SK-N-SH (cell line): Measurements from ENCODE around the gene SMIM41. TPM values are rescaled to one million over a fixed set of nuclear protein-coding genes. Genes with fewer than 3 reads are reported as not detected.

Source experiments
- CTCF ChIA-PET: fragments of 300-600, 350-600 bp; formaldehyde crosslinking; extraction: SDS; loops from one replicate; lab custom pipeline; 2021; lab: Yijun Ruan, JAX
- POLR2A ChIA-PET: fragments of 350-600 bp; sonication (Branson Sonifier 250); formaldehyde crosslinking; extraction: SDS; loops from one replicate; lab custom pipeline; 2020; ENCODE audit warnings: antibody characterized with exemption, inconsistent platforms; lab: Yijun Ruan, JAX
- DNase-seq: peaks from one replicate; pipeline ENCODE4 v3.0.0; 2012
- H2AFZ ChIP-seq: fragments of 200-600 bp; sonication (generic); 2 replicates; pipeline ENCODE4 v1.8.1; 2016; ENCODE audit warnings: antibody characterized with exemption, mild to moderate bottlenecking, low read depth
- H3F3A ChIP-seq: fragments of 200-600 bp; sonication (generic); replicated peaks from 2 replicates; pipeline ENCODE3; 2016; ENCODE audit warnings: antibody characterized with exemption, mild to moderate bottlenecking; ENCODE audit not compliant: insufficient read depth
- H3K27ac ChIP-seq, 2 experiments: fragments of 200-500 bp in 1 of 2; fragments of 200-600 bp in 1 of 2; sonication (Bioruptor generic) in 1 of 2; sonication (generic), shearing (Covaris generic) in 1 of 2; 2 replicates each; pipeline versions ENCODE4 v1.5.1 to v1.6.1; 2014 to 2016; ENCODE audit warnings: low read depth in 2 of 2, inconsistent platforms in 1 of 2, low read length in 1 of 2, mild to moderate bottlenecking in 1 of 2, mixed read lengths in 1 of 2
- H3K27me3 ChIP-seq: fragments of 200-600 bp; sonication (generic), shearing (Covaris generic); 2 replicates; pipeline ENCODE4 v1.6.1; 2016; ENCODE audit warnings: mixed run types; ENCODE audit not compliant: insufficient read depth
- H3K36me3 ChIP-seq, 2 experiments: fragments of 200-500 bp in 1 of 2; fragments of 200-600 bp in 1 of 2; sonication (Bioruptor generic) in 1 of 2; sonication (generic) in 1 of 2; replicated peaks in 1 of 2; 2 replicates each; pipeline versions ENCODE3 to v1.5.1; 2014 to 2016; ENCODE audit warnings: low read length in 1 of 2, mild to moderate bottlenecking in 1 of 2; ENCODE audit not compliant: insufficient read depth in 2 of 2, control insufficient read depth in 1 of 2
- H3K4me1 ChIP-seq, 2 experiments: fragments of 200-500 bp in 1 of 2; fragments of 200-600 bp in 1 of 2; sonication (Bioruptor generic) in 1 of 2; sonication (generic), shearing (Covaris generic) in 1 of 2; 2 replicates each; pipeline versions ENCODE4 v1.5.1 to v1.6.1; 2014 to 2016; ENCODE audit warnings: low read depth in 1 of 2, low read length in 1 of 2, mixed run types in 1 of 2; ENCODE audit not compliant: insufficient read depth in 2 of 2, control insufficient read depth in 1 of 2
- H3K4me2 ChIP-seq: fragments of 200-600 bp; sonication (generic), shearing (Covaris generic); 2 replicates; pipeline ENCODE4 v1.6.1; 2017; ENCODE audit warnings: mixed run types
- H3K4me3 ChIP-seq, 2 experiments: fragments of 200-500 bp in 1 of 2; fragments of 200-600 bp in 1 of 2; sonication (Bioruptor generic) in 1 of 2; sonication (generic), shearing (Covaris generic) in 1 of 2; 2 replicates each; pipeline versions ENCODE4 v1.5.1 to v1.8.1; 2014 to 2016; ENCODE audit warnings: low read depth in 2 of 2, inconsistent platforms in 1 of 2, low read length in 1 of 2, mild to moderate bottlenecking in 1 of 2, mixed read lengths in 1 of 2, moderate library complexity in 1 of 2
- H3K79me2 ChIP-seq: fragments of 200-600 bp; sonication (generic); 2 replicates; pipeline ENCODE4 v1.8.1; 2017; ENCODE audit warnings: mild to moderate bottlenecking; ENCODE audit not compliant: insufficient read depth
- H3K9ac ChIP-seq: fragments of 200-600 bp; sonication (generic); 2 replicates; pipeline ENCODE4 v1.6.1; 2017; ENCODE audit warnings: mixed run types
- H3K9me2 ChIP-seq: fragments of 200-600 bp; sonication (generic); 2 replicates; pipeline ENCODE4 v1.6.1; 2017; ENCODE audit warnings: mixed run types
- H3K9me3 ChIP-seq: fragments of 200-600 bp; sonication (generic); 2 replicates; pipeline ENCODE4 v1.6.1; 2017; ENCODE audit warnings: mixed run types, mild to moderate bottlenecking, moderate library complexity
- H4K20me1 ChIP-seq: fragments of 200-600 bp; sonication (generic); 2 replicates; pipeline ENCODE4 v1.6.1; 2017; ENCODE audit warnings: mild to moderate bottlenecking, mixed run types; ENCODE audit not compliant: insufficient read depth
- CTCF ChIP-seq: fragments of 200-600 bp; sonication (generic); IDR thresholded peaks from 2 replicates; pipeline ENCODE4 v1.6.1; 2017; ENCODE audit warnings: antibody characterized with exemption, mild to moderate bottlenecking, moderate library complexity
- ELF1 ChIP-seq: IDR thresholded peaks from 2 replicates; pipeline ENCODE4 v1.4.0; 2012
- EZH2phosphoT487 ChIP-seq: fragments of 200-600 bp; sonication (generic); IDR thresholded peaks from 2 replicates; pipeline ENCODE4 v1.6.1; 2017; ENCODE audit warnings: low read depth, mixed run types, mild to moderate bottlenecking, antibody characterized with exemption, moderate library complexity, borderline replicate concordance
- FOXJ3 ChIP-seq: sonication (generic); formaldehyde crosslinking; IDR thresholded peaks from 2 replicates; pipeline ENCODE4 v1.5.1; 2020; ENCODE audit warnings: mild to moderate bottlenecking, missing genetic modification reagents
- FOXM1 ChIP-seq: IDR thresholded peaks from 2 replicates; pipeline ENCODE4 v1.4.0; 2012; ENCODE audit warnings: low read depth, mild to moderate bottlenecking
- MEF2A ChIP-seq: IDR thresholded peaks from 2 replicates; pipeline ENCODE4 v1.4.0; 2012; ENCODE audit warnings: low read depth, borderline replicate concordance
- MXI1 ChIP-seq: IDR thresholded peaks from 2 replicates; pipeline ENCODE4 v1.6.1; 2012; ENCODE audit warnings: mild to moderate bottlenecking, low read depth, low read length, improper control_type of control experiment
- PBX3 ChIP-seq: IDR thresholded peaks from 2 replicates; pipeline ENCODE4; 2012
- RAD21 ChIP-seq: IDR thresholded peaks from 2 replicates; pipeline ENCODE4 v1.6.1; 2012; ENCODE audit warnings: mild to moderate bottlenecking, low read length
- REST ChIP-seq: IDR thresholded peaks from 2 replicates; pipeline ENCODE4 v1.6.1; 2012; ENCODE audit warnings: mild to moderate bottlenecking, low read depth, low read length, moderate library complexity
- RFX5 ChIP-seq: IDR thresholded peaks from 2 replicates; pipeline ENCODE4 v1.6.1; 2012; ENCODE audit warnings: mild to moderate bottlenecking, improper control_type of control experiment, low read length
- SMC3 ChIP-seq: IDR thresholded peaks from 2 replicates; pipeline ENCODE4 v1.6.1; 2012; ENCODE audit warnings: low read depth, low read length, improper control_type of control experiment
- WGBS: methylation state at CpG from one replicate; pipeline ENCODE4 v1.1.6; 2017; ENCODE audit warnings: low lambda C conversion rate; 5-methylcytosine and 5-hydroxymethylcytosine counted together
- polyA plus RNA-seq, 3 experiments: library from polyadenylated mRNA; depleted of rRNA; stranded (reverse); fragments of >200 nt; gene quantifications; 2 replicates each; pipeline ENCODE4 v1.2.3, GENCODE V29; 2012
- TF ChIP-seq, protein P1 (sequence below): IDR thresholded peaks from 2 replicates; pipeline ENCODE4 v1.4.0; 2012; ENCODE audit warnings: low read depth, borderline replicate concordance
- TF ChIP-seq, protein P2 (sequence below): IDR thresholded peaks from 2 replicates; pipeline ENCODE4 v1.4.0; 2012; ENCODE audit warnings: low read depth

Gene SMIM41
- polyA plus RNA-seq, 1 of the 3 experiments (the other 2 are of a cell fraction), result not detected

DNA sequence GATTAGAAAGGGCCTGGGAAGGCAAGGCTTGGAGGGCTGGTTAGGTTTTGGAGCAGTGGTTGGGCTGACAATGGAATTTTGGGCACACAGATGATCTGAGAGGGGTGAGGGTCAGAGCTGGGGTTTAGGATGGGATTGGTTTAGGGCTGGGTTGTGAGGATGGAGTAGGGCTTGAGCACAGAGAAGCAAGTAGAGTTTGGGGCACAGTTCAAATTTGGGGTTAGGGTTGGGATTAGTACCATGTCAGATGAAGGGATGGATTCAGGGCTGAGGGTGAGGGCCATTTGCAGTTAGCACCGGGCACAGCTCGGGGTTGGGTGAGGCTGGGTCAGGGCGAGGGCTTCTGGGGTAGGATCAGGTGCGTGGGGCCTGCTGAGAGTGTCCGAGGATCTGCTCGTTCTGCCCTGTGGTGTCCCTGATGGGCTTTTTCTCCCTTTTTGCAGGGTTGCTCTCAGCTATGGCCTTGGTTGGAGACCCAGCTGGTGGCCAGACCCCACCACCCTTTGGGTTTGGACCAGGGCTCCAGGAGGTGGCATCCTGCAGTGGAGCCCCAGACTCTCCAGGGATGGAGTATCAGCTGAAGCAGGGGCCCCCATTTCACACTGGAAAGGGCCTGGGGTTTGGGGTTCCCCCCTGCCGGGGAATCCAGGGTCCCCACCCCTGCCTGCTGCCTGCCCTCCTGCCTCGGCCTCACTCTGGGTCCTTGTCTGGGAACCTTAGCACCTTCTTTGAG, 66.8 kb downstream of the SMIM41 start:
- Histone ChIP-seq H2AFZ (no peak overlapping the region), H3K27ac (peak overlapping the region in 1 of 2 experiments; percentile 91; a peak in 2 of 4 replicates), H3F3A (peaks cover 15% of the 10 kb centered on the region), H3K4me3 (no peak overlapping the region), H3K27me3 (no peaks in the 10 kb centered on the region), H3K9ac (peak overlapping the region; percentile 93), H3K36me3 (no peaks in the 10 kb centered on the region), H3K79me2 (peaks cover 15% of the 10 kb centered on the region; the same call in 1 of the 2 replicates), H3K4me1 (peaks cover 14 to 36% of the 10 kb centered on the region in 2 experiments; a peak in 3 of 4 replicates), H3K9me3 (no peaks in the 10 kb centered on the region), H3K4me2 (peak overlapping the region; percentile 69), H3K9me2 (no peaks in the 10 kb centered on the region), H4K20me1 (no peaks in the 10 kb centered on the region)
- ChIA-PET CTCF (interaction anchor here (0.7 to 3.2 kb wide), 10 partner anchors 9 to 834 kb away, joined by 3 to 20 read pairs (median 6); no protein-coding TSS in a partner anchor), POLR2A (no interaction called here)
- no peak for TF ChIP-seq RFX5
- no peak for TF ChIP-seq FOXM1
- no peak for TF ChIP-seq ELF1
- TF ChIP-seq EZH2phosphoT487, result no peak
- TF ChIP-seq MEF2A, result no peak
- TF ChIP-seq PBX3, result no peak
- TF ChIP-seq, protein P1, sequence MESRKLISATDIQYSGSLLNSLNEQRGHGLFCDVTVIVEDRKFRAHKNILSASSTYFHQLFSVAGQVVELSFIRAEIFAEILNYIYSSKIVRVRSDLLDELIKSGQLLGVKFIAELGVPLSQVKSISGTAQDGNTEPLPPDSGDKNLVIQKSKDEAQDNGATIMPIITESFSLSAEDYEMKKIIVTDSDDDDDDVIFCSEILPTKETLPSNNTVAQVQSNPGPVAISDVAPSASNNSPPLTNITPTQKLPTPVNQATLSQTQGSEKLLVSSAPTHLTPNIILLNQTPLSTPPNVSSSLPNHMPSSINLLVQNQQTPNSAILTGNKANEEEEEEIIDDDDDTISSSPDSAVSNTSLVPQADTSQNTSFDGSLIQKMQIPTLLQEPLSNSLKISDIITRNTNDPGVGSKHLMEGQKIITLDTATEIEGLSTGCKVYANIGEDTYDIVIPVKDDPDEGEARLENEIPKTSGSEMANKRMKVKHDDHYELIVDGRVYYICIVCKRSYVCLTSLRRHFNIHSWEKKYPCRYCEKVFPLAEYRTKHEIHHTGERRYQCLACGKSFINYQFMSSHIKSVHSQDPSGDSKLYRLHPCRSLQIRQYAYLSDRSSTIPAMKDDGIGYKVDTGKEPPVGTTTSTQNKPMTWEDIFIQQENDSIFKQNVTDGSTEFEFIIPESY, result no peak
- no peak for TF ChIP-seq REST
- no peak for TF ChIP-seq CTCF
- TF ChIP-seq SMC3, result no peak
- TF ChIP-seq RAD21, result no peak
- no peak for TF ChIP-seq FOXJ3
- TF ChIP-seq MXI1, result no peak
- TF ChIP-seq, protein P2, sequence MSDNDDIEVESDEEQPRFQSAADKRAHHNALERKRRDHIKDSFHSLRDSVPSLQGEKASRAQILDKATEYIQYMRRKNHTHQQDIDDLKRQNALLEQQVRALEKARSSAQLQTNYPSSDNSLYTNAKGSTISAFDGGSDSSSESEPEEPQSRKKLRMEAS, result no peak
- DNase-seq, result no peak
- WGBS, result 92% methylated on average over 7 of the region's 8 CpGs
